Right lobe of liver (tissue), 6 donors: ENCODE data around the gene ZMYND8. TPM values are rescaled to one million over a fixed set of nuclear protein-coding genes. Genes with fewer than 3 reads are reported as not detected.
"Not testable (repeated sequence)": the region's sequence is repeated elsewhere in the genome, so short reads cannot be mapped to it uniquely, and the experiment has no call there.

Experiments used
- ATAC-seq, 4 donors: fragments of 200-7000 bp; cut with Tn5 transposase; one replicate each; pipeline ENCODE4 v1.9.1; 2020; ENCODE audit warnings: mild to moderate bottlenecking in 4 of 4, moderate library complexity in 4 of 4
- DNase-seq, 3 donors: peaks; one replicate each; pipeline ENCODE4 v3.0.0-alpha.2; 2020
- H3K27ac ChIP-seq, 3 donors: fragments of 200-600 bp; one replicate each; pipeline ENCODE4 v1.8.0; 2022
- H3K27me3 ChIP-seq, 2 donors: fragments of 200-600 bp; one replicate each; pipeline ENCODE4 v1.8.0; 2022
- H3K36me3 ChIP-seq, 4 donors: fragments of 200-600 bp; sonication (generic) in 1 of 4; one replicate each; pipeline versions ENCODE4 v1.5.1 to v1.8.0; 2017 to 2022; ENCODE audit warnings: control low read depth in 1 of 4
- H3K4me1 ChIP-seq, 4 donors: fragments of 200-600 bp; sonication (generic) in 1 of 4; one replicate each; pipeline versions ENCODE4 v1.5.1 to v1.8.0; 2017 to 2022; ENCODE audit warnings: control low read depth in 1 of 4
- H3K4me3 ChIP-seq, 3 donors: fragments of 200-600 bp; one replicate each; pipeline ENCODE4 v1.8.0; 2022
- H3K9me3 ChIP-seq, 4 donors: fragments of 200-600 bp; sonication (generic) in 1 of 4; one replicate each; pipeline versions ENCODE4 v1.5.1 to v1.8.0; 2017 to 2022; ENCODE audit warnings: control low read depth in 1 of 4
- POLR2A ChIP-seq: fragments of 450-650 bp; IDR thresholded peaks from one replicate; pipeline ENCODE4 v1.6.1; 2017; ENCODE audit warnings: antibody characterized with exemption, mild to moderate bottlenecking
- WGBS: methylation state at CpG from one replicate; pipeline ENCODE4 v1.1.6; 2018; ENCODE audit warnings: low coverage, low lambda C conversion rate; ENCODE audit not compliant: insufficient coverage; ENCODE audit errors: missing lambda C conversion rate; 5-methylcytosine and 5-hydroxymethylcytosine counted together
- intact Hi-C, 2 donors: fragments of 100-400 bp; cut with DNase I; formaldehyde crosslinking; loops; one replicate each; pipeline versions ENCODE4 v1.11.2 to v1.14.1; 2022
- total RNA-seq, 6 experiments: library from RNA; depleted of rRNA in 2 of 6; stranded (reverse); fragments of >200 nt in 2 of 6; fragmentation: NEBNext Ultra II Directional in 3 of 6; extraction: Animal tissue kit (Norgen Biotek cat#: 25700) in 3 of 6; gene quantifications; one replicate each; pipeline versions ENCODE4 v1.1.0 to v1.2.4, GENCODE V29; 2016 to 2023
- TF ChIP-seq, protein P1 (sequence below), 4 donors: fragments of 200-600 bp in 3 of 4; fragments of 450-650 bp in 1 of 4; IDR thresholded peaks; one replicate each; pipeline versions ENCODE4 v1.5.1 to v1.8.0; 2016 to 2022; ENCODE audit warnings: antibody characterized with exemption in 4 of 4, mild to moderate bottlenecking in 2 of 4
- donor health status: DM: no; HTN: yes; CAD: no.
- donor health status: DM: no; HTN: no; CAD: no.
- donor health status: DM: no; HTN: no; CAD: no.
- donor health status: DM: no; HTN: yes; CAD: no.
- donor health status: DM: no; HTN: yes; CAD: no.

Gene ZMYND8
- total RNA-seq, 6 experiments from 2014 or later = 7.8 to 25.7 (median 13.8) TPM

DNA sequence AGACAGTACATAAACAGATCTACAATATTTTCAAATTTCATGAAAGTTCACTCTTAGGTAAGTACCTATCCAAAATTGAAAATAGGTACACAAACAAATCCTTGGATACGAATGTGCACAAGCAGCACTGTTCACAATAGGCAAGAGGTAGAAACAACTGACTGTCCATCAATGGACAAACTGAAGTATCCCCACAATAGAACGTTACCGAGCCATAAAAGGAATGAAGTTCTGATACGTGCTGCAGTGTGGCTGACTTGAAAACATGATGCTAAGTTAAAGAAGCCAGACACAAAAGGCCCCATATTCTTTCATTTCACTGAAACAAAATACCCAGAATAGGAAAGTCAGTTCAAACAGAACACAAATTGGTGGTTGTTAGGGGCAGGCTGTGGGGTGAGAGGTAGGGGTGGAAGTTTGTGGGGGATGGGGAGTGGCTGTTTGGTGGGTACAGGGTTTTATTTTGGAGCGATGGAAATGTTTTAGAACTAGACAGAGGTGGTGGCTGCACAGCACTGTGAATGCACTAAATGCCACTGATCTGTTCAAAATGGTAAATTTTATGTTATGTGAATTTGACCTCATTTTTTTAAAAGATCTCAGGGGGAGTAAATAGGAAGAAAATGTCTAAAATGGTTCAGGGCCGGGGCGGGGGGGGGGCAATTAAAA lies 89.5 kb downstream of the ZMYND8 start:
- H3K4me3 ChIP-seq = no peak overlapping the region
- WGBS = 67% methylated on average over 5 of the region's 7 CpGs
- ATAC-seq (no peak), DNase-seq (no peak)
- no peaks in the 10 kb centered on the region for H3K27me3 ChIP-seq
- intact Hi-C loops = no loop called here
- TF ChIP-seq, protein P1, sequence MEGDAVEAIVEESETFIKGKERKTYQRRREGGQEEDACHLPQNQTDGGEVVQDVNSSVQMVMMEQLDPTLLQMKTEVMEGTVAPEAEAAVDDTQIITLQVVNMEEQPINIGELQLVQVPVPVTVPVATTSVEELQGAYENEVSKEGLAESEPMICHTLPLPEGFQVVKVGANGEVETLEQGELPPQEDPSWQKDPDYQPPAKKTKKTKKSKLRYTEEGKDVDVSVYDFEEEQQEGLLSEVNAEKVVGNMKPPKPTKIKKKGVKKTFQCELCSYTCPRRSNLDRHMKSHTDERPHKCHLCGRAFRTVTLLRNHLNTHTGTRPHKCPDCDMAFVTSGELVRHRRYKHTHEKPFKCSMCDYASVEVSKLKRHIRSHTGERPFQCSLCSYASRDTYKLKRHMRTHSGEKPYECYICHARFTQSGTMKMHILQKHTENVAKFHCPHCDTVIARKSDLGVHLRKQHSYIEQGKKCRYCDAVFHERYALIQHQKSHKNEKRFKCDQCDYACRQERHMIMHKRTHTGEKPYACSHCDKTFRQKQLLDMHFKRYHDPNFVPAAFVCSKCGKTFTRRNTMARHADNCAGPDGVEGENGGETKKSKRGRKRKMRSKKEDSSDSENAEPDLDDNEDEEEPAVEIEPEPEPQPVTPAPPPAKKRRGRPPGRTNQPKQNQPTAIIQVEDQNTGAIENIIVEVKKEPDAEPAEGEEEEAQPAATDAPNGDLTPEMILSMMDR (IDR thresholded peaks at IDR 0.05) = no peak
- TF ChIP-seq POLR2A = no peak
- peaks cover 0 to 10% (median under 1%) of the 10 kb centered on the region in 4 donors for H3K36me3 ChIP-seq
- H3K27ac ChIP-seq = no peak overlapping the region
- no peaks in the 10 kb centered on the region for H3K9me3 ChIP-seq
- no peaks in the 10 kb centered on the region for H3K4me1 ChIP-seq

DNA sequence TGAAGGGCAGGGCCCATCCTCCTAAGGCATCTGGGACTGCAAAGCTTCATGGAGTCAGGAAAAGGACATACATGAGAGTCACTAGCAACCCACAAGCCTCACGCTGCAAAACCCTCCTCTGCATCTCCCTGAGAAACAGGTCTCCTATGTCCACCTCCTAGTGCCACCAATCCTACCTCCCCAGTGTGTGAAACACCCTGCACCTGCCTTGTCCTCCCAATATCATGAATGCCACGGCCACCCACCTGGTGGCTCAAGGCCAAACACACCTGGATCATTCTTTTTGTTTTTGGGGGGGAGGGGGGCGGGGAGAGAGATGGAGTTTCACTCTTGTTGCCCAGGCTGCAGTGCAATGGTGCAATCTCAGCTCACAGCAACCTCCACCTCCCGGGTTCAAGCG lies 90.5 kb downstream of the ZMYND8 start:
- TF ChIP-seq POLR2A = no peak
- TF ChIP-seq, protein P1 (IDR thresholded peaks at IDR 0.05) = no peak
- H3K4me3 ChIP-seq = no peak overlapping the region
- intact Hi-C loops = no loop called here
- peaks cover 0 to 16% (median 2%) of the 10 kb centered on the region in 4 donors for H3K36me3 ChIP-seq
- ATAC-seq = no peak
- no CpG with 5 or more reads among the region's 5 CpGs for WGBS
- H3K27ac ChIP-seq = no peak overlapping the region
- H3K4me1 ChIP-seq = no peaks in the 10 kb centered on the region
- H3K27me3 ChIP-seq = no peaks in the 10 kb centered on the region
- no peak for DNase-seq
- H3K9me3 ChIP-seq = no peaks in the 10 kb centered on the region

DNA sequence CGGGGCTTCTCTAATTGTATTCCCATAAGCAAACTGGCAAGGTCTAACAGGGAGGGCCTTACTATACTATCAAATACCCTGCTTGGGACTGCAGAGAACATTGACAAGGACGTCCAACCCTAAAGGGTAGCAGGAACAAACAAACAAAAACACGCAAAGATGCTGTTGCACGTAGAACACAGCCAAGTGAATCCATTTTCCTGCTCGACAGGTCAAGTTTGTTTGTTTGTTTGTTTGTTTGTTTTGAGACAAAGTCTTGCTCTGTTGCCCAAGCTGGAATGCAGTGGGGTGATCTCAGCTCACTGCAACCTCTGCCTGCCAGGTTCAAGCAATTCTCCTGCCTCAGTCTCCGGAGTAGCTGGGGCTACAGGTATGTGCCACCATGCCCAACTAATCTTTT lies 91.3 kb downstream of the ZMYND8 start:
- DNase-seq (no peak), ATAC-seq (no peak)
- H3K4me1 ChIP-seq = no peaks in the 10 kb centered on the region
- H3K9me3 ChIP-seq = no peaks in the 10 kb centered on the region
- H3K27me3 ChIP-seq = no peaks in the 10 kb centered on the region
- H3K36me3 ChIP-seq = peaks cover 0 to 16% (median 4%) of the 10 kb centered on the region in 4 donors
- no peak overlapping the region for H3K27ac ChIP-seq
- TF ChIP-seq, protein P1 (IDR thresholded peaks at IDR 0.05) = no peak
- no peak for TF ChIP-seq POLR2A
- H3K4me3 ChIP-seq = no peak overlapping the region
- intact Hi-C loops = no loop called here
- 91% methylated on average over 5 of the region's 6 CpGs for WGBS

DNA sequence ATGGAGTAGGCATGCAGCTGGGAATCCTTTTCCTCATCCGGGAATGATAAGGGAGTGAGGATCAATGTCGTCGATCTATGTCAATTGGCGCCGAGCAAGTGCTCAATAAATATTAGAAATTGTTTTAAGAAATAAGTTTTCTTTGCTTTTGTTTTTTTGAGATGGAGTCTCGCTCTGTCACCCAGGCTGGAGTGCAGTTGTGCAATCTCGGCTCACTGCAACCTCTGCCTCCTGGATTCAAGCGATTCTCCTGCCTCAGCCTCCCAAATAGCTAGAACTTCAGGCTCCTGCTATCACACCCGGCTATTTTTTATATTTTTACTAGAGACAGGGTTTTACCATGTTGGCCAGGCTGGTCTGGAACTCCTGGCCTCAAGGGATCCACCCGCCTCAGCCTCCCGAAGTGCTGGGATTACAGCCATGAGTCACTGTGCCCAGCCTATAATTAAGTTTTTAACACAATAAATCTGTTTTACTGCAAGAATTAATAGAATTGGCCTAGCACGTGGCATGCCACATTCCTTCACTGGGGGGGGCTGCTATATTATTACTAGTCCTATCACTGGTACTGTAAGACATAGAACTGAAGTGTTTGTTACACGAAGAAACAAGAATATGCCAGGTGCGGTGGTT lies 92.2 kb downstream of the ZMYND8 start:
- 86% methylated on average over 13 of the region's 14 CpGs for WGBS
- peaks cover 0 to 16% (median 5%) of the 10 kb centered on the region in 4 donors for H3K36me3 ChIP-seq
- H3K4me1 ChIP-seq, H3K27me3 ChIP-seq, intact Hi-C loops, ATAC-seq, H3K27ac ChIP-seq, H3K9me3 ChIP-seq, H3K4me3 ChIP-seq, DNase-seq: not testable (repeated sequence)

DNA sequence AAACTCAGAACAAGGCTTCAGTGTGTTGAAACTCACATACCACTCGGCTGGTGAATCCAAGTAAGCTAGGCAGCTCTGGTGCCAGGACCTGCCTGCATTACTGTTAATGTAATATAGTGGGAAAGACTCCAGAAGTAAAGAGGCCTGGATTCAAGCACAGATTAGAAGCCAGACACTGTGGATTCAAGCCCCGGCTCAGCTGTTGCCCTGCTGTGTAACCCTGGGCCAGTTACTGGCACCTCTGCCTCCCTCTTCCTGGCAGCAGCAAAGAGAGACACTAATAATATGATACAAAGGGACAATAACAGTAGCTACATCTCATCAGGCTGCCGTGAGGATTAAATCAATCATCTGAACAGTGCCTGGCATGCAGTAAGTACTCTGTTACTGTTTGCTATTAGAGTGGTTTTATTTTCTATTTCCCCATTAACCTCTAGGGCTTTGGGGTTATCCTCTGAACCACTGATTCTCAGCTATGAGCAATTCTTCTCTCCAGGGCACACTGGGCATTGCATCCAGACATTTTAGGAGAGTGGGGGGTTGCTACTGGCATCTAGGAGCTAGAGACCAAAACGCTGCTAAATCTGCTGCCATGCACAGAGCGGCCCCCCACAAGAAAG lies 92.9 kb downstream of the ZMYND8 start:
- Histone ChIP-seq H3K27me3 (no peaks in the 10 kb centered on the region), H3K27ac (no peak overlapping the region), H3K36me3 (peaks cover 0 to 16% (median 5%) of the 10 kb centered on the region in 4 donors), H3K4me3 (no peak overlapping the region), H3K4me1 (no peaks in the 10 kb centered on the region), H3K9me3 (no peaks in the 10 kb centered on the region)
- DNase-seq (no peak), ATAC-seq (peak in 1 of 4 donors; percentile 21)
- WGBS = 42% methylated on average over 3 of the region's 5 CpGs
- TF ChIP-seq, protein P1 (IDR thresholded peaks at IDR 0.05) = no peak
- TF ChIP-seq POLR2A = no peak
- intact Hi-C loops = no loop called here
